ENCODE results near the gene ZNF804B.

The ZNF804B gene

DNA sequence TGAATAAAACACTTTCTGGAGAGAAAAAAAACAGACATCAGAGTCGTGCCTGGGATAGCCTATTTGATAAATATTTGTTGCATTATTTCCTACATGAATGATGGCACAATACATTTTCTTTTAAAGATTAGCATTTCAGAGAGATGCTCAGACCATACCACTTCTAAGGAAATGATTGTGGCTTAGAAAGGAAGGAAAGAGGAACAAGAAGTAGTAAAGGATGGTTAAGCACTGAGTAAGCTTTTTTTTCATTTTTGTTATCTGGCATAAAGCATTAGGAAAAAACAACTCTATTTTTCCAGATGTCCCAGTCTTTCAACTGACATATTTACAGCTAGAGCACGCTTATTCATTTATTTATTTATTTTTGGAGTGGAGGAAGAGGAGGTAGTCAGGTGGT lies 294.9 kb downstream of the ZNF804B start:
- Histone ChIP-seq H3K4me3 (replicated peaks; ENCODE audit: insufficient read depth, low read length) (no peak overlapping the region), H3K27me3 (ENCODE audit: insufficient read depth, poor library complexity, severe bottlenecking) (no peaks in the 10 kb centered on the region), H3K27ac (replicated peaks) (no peak overlapping the region)
- TF ChIP-seq, protein P1, sequence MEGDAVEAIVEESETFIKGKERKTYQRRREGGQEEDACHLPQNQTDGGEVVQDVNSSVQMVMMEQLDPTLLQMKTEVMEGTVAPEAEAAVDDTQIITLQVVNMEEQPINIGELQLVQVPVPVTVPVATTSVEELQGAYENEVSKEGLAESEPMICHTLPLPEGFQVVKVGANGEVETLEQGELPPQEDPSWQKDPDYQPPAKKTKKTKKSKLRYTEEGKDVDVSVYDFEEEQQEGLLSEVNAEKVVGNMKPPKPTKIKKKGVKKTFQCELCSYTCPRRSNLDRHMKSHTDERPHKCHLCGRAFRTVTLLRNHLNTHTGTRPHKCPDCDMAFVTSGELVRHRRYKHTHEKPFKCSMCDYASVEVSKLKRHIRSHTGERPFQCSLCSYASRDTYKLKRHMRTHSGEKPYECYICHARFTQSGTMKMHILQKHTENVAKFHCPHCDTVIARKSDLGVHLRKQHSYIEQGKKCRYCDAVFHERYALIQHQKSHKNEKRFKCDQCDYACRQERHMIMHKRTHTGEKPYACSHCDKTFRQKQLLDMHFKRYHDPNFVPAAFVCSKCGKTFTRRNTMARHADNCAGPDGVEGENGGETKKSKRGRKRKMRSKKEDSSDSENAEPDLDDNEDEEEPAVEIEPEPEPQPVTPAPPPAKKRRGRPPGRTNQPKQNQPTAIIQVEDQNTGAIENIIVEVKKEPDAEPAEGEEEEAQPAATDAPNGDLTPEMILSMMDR (IDR thresholded peaks at IDR 0.05; ENCODE audit: insufficient read depth, low read length): no peak
- no peak for TF ChIP-seq POLR2AphosphoS5 (IDR thresholded peaks at IDR 0.05; ENCODE audit: low read depth)
- TF ChIP-seq GABPA (IDR thresholded peaks at IDR 0.05; ENCODE audit: low read depth): no peak
- TF ChIP-seq, protein P2, sequence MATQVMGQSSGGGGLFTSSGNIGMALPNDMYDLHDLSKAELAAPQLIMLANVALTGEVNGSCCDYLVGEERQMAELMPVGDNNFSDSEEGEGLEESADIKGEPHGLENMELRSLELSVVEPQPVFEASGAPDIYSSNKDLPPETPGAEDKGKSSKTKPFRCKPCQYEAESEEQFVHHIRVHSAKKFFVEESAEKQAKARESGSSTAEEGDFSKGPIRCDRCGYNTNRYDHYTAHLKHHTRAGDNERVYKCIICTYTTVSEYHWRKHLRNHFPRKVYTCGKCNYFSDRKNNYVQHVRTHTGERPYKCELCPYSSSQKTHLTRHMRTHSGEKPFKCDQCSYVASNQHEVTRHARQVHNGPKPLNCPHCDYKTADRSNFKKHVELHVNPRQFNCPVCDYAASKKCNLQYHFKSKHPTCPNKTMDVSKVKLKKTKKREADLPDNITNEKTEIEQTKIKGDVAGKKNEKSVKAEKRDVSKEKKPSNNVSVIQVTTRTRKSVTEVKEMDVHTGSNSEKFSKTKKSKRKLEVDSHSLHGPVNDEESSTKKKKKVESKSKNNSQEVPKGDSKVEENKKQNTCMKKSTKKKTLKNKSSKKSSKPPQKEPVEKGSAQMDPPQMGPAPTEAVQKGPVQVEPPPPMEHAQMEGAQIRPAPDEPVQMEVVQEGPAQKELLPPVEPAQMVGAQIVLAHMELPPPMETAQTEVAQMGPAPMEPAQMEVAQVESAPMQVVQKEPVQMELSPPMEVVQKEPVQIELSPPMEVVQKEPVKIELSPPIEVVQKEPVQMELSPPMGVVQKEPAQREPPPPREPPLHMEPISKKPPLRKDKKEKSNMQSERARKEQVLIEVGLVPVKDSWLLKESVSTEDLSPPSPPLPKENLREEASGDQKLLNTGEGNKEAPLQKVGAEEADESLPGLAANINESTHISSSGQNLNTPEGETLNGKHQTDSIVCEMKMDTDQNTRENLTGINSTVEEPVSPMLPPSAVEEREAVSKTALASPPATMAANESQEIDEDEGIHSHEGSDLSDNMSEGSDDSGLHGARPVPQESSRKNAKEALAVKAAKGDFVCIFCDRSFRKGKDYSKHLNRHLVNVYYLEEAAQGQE (IDR thresholded peaks at IDR 0.05; ENCODE audit: insufficient replicate concordance, low read depth): no peak
- no peak for TF ChIP-seq SPI1 (IDR thresholded peaks at IDR 0.05; ENCODE audit: borderline replicate concordance, low read depth)
- DNase-seq (ENCODE audit: low read depth in 1 of 2, low spot score in 1 of 2): no peak

DNA sequence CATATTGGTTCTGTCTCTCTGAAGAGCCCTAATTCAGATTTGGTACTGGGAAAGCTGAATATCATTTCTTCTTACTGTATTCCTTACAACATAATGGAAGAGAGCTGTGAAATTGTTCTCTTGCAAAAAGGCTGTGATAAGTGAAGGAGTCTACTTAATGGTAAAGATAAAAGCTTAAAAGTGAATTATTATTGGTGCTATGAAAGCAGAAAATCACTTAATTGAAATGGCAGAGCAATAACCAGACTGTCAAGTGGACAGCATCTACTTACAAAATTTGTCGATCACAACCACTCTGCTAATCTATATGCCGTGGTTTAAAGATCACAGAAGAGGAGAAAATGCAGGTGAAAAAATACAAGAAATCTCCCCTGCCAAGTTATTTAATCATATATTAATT lies 300.7 kb downstream of the ZNF804B start:
- Histone ChIP-seq H3K27me3 (ENCODE audit: insufficient read depth, poor library complexity, severe bottlenecking) (no peaks in the 10 kb centered on the region), H3K4me3 (replicated peaks; ENCODE audit: insufficient read depth, low read length) (no peak overlapping the region), H3K27ac (replicated peaks) (no peak overlapping the region)
- DNase-seq (ENCODE audit: low read depth in 1 of 2, low spot score in 1 of 2): no peak
- TF ChIP-seq, protein P1 (IDR thresholded peaks at IDR 0.05; ENCODE audit: insufficient read depth, low read length): no peak
- no peak for TF ChIP-seq SPI1 (IDR thresholded peaks at IDR 0.05; ENCODE audit: borderline replicate concordance, low read depth)
- TF ChIP-seq, protein P2 (IDR thresholded peaks at IDR 0.05; ENCODE audit: insufficient replicate concordance, low read depth): no peak

DNA sequence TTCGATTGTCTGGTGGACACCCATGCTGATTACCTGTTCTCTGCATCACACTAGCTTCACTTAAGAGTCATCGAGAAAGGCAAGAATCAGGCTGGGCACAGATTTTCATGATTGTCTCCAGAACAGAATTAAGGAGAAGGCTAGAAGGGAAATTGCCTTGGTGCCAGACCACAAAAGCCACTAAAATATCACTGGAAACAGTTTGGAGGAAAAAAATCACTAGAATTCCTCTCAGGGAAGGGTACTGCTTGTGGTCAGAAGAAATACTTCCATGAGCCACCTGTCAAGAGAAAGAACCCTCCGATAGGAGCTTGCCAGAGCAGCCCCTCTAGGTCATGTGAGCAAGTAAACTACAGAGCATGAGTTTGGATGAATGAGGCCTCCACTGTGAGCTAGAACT lies 305.3 kb downstream of the ZNF804B start:
- TF ChIP-seq GABPA (IDR thresholded peaks at IDR 0.05; ENCODE audit: low read depth) (no peak), SPI1 (IDR thresholded peaks at IDR 0.05; ENCODE audit: borderline replicate concordance, low read depth) (no peak), POLR2AphosphoS5 (IDR thresholded peaks at IDR 0.05; ENCODE audit: low read depth) (no peak)
- TF ChIP-seq, protein P2 (IDR thresholded peaks at IDR 0.05; ENCODE audit: insufficient replicate concordance, low read depth): no peak
- TF ChIP-seq, protein P1 (IDR thresholded peaks at IDR 0.05; ENCODE audit: insufficient read depth, low read length): no peak
- Histone ChIP-seq H3K4me3 (replicated peaks; ENCODE audit: insufficient read depth, low read length) (no peak overlapping the region), H3K27ac (replicated peaks) (no peak overlapping the region), H3K27me3 (ENCODE audit: insufficient read depth, poor library complexity, severe bottlenecking) (no peaks in the 10 kb centered on the region)
- DNase-seq (ENCODE audit: low read depth in 1 of 2, low spot score in 1 of 2): no peak
